ENCODE results near the gene CAMK1D. TPM values are rescaled to one million over a fixed set of nuclear protein-coding genes. Genes with fewer than 3 reads are reported as not detected.

Gene CAMK1D
- total RNA-seq, 2 experiments from 2014 or later = 15.4 to 15.5 TPM

GRCh38 chr10:12583891-12584595 is 234.7 kb downstream of the CAMK1D start:
- no peak for DNase-seq
- no peaks in the 10 kb centered on the region for H3K27me3 Mint-ChIP-seq
- peaks cover 13% of the 10 kb centered on the region for H3K9me3 Mint-ChIP-seq
- H3K4me1 Mint-ChIP-seq = peaks cover 37% of the 10 kb centered on the region
- no peak overlapping the region for H3K4me3 Mint-ChIP-seq
- H3K27ac Mint-ChIP-seq = no peak overlapping the region
- ChIA-PET CTCF (interaction anchor here (1.9 kb wide), 1 partner anchor 13 kb away, joined by 6 read pairs; no protein-coding TSS in a partner anchor), POLR2A (no interaction called here)
- peaks cover 17% of the 10 kb centered on the region for H3K36me3 Mint-ChIP-seq (ENCODE audit: low read depth)

GRCh38 chr10:12586741-12587140 is 237.4 kb downstream of the CAMK1D start:
- peaks cover 19% of the 10 kb centered on the region for H3K36me3 Mint-ChIP-seq (ENCODE audit: low read depth)
- H3K4me3 Mint-ChIP-seq = no peak overlapping the region
- H3K27ac Mint-ChIP-seq = peak overlapping the region; percentile 33
- H3K27me3 Mint-ChIP-seq = no peaks in the 10 kb centered on the region
- H3K9me3 Mint-ChIP-seq = peaks cover 13% of the 10 kb centered on the region
- H3K4me1 Mint-ChIP-seq = peaks cover 57% of the 10 kb centered on the region
- CTCF ChIA-PET = interaction anchor here (0.6 to 1.1 kb wide), 2 partner anchors 43 to 186 kb away, joined by 4 to 6 read pairs; no protein-coding TSS in a partner anchor
- DNase-seq = no peak
- POLR2A ChIA-PET = no interaction called here

GRCh38 chr10:12587451-12587888 is 238.1 kb downstream of the CAMK1D start:
- H3K4me1 Mint-ChIP-seq = peaks cover 64% of the 10 kb centered on the region
- no peak for DNase-seq
- no peaks in the 10 kb centered on the region for H3K27me3 Mint-ChIP-seq
- CTCF ChIA-PET = interaction anchor here (1.1 to 1.6 kb wide), 2 partner anchors 9 to 42 kb away, joined by 4 to 6 read pairs; no protein-coding TSS in a partner anchor
- POLR2A ChIA-PET = interaction anchor here (0.6 kb wide), 2 partner anchors 18 to 162 kb away, joined by 3 to 4 read pairs; no protein-coding TSS in a partner anchor
- peak overlapping the region; percentile 86 for H3K27ac Mint-ChIP-seq
- no peak overlapping the region for H3K4me3 Mint-ChIP-seq
- H3K36me3 Mint-ChIP-seq (ENCODE audit: low read depth) = peaks cover 22% of the 10 kb centered on the region
- peaks cover 13% of the 10 kb centered on the region for H3K9me3 Mint-ChIP-seq

- Mint-ChIP-seq H3K27ac (peak overlapping the region; percentile 86), H3K27me3 (no peaks in the 10 kb centered on the region), H3K4me3 (peak overlapping the region; percentile 62), H3K36me3 (ENCODE audit: low read depth) (peaks cover 22% of the 10 kb centered on the region), H3K9me3 (peaks cover 13% of the 10 kb centered on the region), H3K4me1 (peaks cover 72% of the 10 kb centered on the region)
- ChIA-PET POLR2A (interaction anchor here (0.6 kb wide), 1 partner anchor 17 kb away, joined by 3 read pairs; no protein-coding TSS in a partner anchor), CTCF (interaction anchor here (1.6 kb wide), 1 partner anchor 10 kb away, joined by 4 read pairs; no protein-coding TSS in a partner anchor)
- peak; percentile 65 for DNase-seq
These were observed 238.9 kb downstream of the CAMK1D start for GRCh38 chr10:12588091-12588860.

GRCh38 chr10:12589291-12589690 is 239.9 kb downstream of the CAMK1D start:
- CTCF ChIA-PET = interaction anchor here (0.8 to 1.9 kb wide), 4 partner anchors 10 to 121 kb away, joined by 3 to 4 read pairs (median 4); no protein-coding TSS in a partner anchor

GRCh38 chr10:12589791-12590190 is 240.4 kb downstream of the CAMK1D start:
- H3K9me3 Mint-ChIP-seq = peaks cover 10% of the 10 kb centered on the region

More at GRCh38 chr10:12589291-12589690, 239.9 kb downstream of the CAMK1D start:
- Mint-ChIP-seq H3K4me3 (no peak overlapping the region), H3K27ac (peak overlapping the region; percentile 62), H3K36me3 (ENCODE audit: low read depth) (peaks cover 20% of the 10 kb centered on the region), H3K9me3 (peaks cover 7% of the 10 kb centered on the region), H3K4me1 (peaks cover 80% of the 10 kb centered on the region), H3K27me3 (no peaks in the 10 kb centered on the region)
- POLR2A ChIA-PET = no interaction called here
- no peak for DNase-seq

GRCh38 chr10:12590675-12591659 is 241.6 kb downstream of the CAMK1D start:
- Mint-ChIP-seq H3K9me3 (peaks cover 12% of the 10 kb centered on the region), H3K27ac (peak overlapping the region; percentile 22), H3K36me3 (ENCODE audit: low read depth) (peaks cover 26% of the 10 kb centered on the region), H3K27me3 (no peaks in the 10 kb centered on the region), H3K4me1 (peaks cover 93% of the 10 kb centered on the region), H3K4me3 (no peak overlapping the region)
- CTCF ChIA-PET = interaction anchor here (0.6 to 1.9 kb wide), 7 partner anchors 15 to 314 kb away, joined by 3 to 4 read pairs (median 3); no protein-coding TSS in a partner anchor
- no peak for DNase-seq
- POLR2A ChIA-PET = interaction anchor here (0.6 kb wide), 1 partner anchor 712 kb away, joined by 3 read pairs; no protein-coding TSS in a partner anchor

More at GRCh38 chr10:12589791-12590190, 240.4 kb downstream of the CAMK1D start:
- ChIA-PET CTCF (interaction anchor here (0.8 to 1.9 kb wide), 4 partner anchors 11 to 121 kb away, joined by 3 to 4 read pairs (median 4); no protein-coding TSS in a partner anchor), POLR2A (no interaction called here)
- peaks cover 85% of the 10 kb centered on the region for H3K4me1 Mint-ChIP-seq
- H3K36me3 Mint-ChIP-seq (ENCODE audit: low read depth) = peaks cover 21% of the 10 kb centered on the region
- no peaks in the 10 kb centered on the region for H3K27me3 Mint-ChIP-seq
- no peak overlapping the region for H3K4me3 Mint-ChIP-seq
- H3K27ac Mint-ChIP-seq = peak overlapping the region; percentile 62
- DNase-seq = no peak

GRCh38 chr10:12592967-12593366 is 243.6 kb downstream of the CAMK1D start:
- H3K27ac Mint-ChIP-seq = peak overlapping the region; percentile 21
- no peak for DNase-seq
- H3K27me3 Mint-ChIP-seq = no peaks in the 10 kb centered on the region
- no peak overlapping the region for H3K4me3 Mint-ChIP-seq
- CTCF ChIA-PET = interaction anchor here (1.1 to 1.2 kb wide), 2 partner anchors 10 kb away, joined by 3 read pairs; no protein-coding TSS in a partner anchor
- H3K4me1 Mint-ChIP-seq = peaks cover 92% of the 10 kb centered on the region
- peaks cover 11% of the 10 kb centered on the region for H3K9me3 Mint-ChIP-seq
- H3K36me3 Mint-ChIP-seq (ENCODE audit: low read depth) = peaks cover 40% of the 10 kb centered on the region
- POLR2A ChIA-PET = no interaction called here

GRCh38 chr10:12594448-12594944 is 245.1 kb downstream of the CAMK1D start:
- ChIA-PET POLR2A (no interaction called here), CTCF (no interaction called here)
- Mint-ChIP-seq H3K27me3 (no peaks in the 10 kb centered on the region), H3K4me3 (peak overlapping the region; percentile 11), H3K27ac (peak overlapping the region; percentile 89), H3K36me3 (ENCODE audit: low read depth) (peaks cover 44% of the 10 kb centered on the region), H3K9me3 (peaks cover 11% of the 10 kb centered on the region), H3K4me1 (peaks cover 90% of the 10 kb centered on the region)
- DNase-seq = peak; percentile 64

- peaks cover 75% of the 10 kb centered on the region for H3K4me1 Mint-ChIP-seq
- DNase-seq = no peak
- H3K4me3 Mint-ChIP-seq = no peak overlapping the region
- ChIA-PET CTCF (interaction anchor here (0.9 to 1.2 kb wide), 2 partner anchors 10 to 60 kb away, joined by 3 read pairs; no protein-coding TSS in a partner anchor), POLR2A (no interaction called here)
- peak overlapping the region; percentile 89 for H3K27ac Mint-ChIP-seq
- peaks cover 42% of the 10 kb centered on the region for H3K36me3 Mint-ChIP-seq (ENCODE audit: low read depth)
- no peaks in the 10 kb centered on the region for H3K27me3 Mint-ChIP-seq
- H3K9me3 Mint-ChIP-seq = peaks cover 11% of the 10 kb centered on the region
These were observed 246.7 kb downstream of the CAMK1D start for GRCh38 chr10:12595936-12596576.

GRCh38 chr10:12597176-12597575 is 247.8 kb downstream of the CAMK1D start:
- H3K27ac Mint-ChIP-seq = no peak overlapping the region
- CTCF ChIA-PET = interaction anchor here (1.3 kb wide), 1 partner anchor 94 kb away, joined by 3 read pairs; no protein-coding TSS in a partner anchor

More at GRCh38 chr10:12597176-12597575, 247.8 kb downstream of the CAMK1D start:
- H3K9me3 Mint-ChIP-seq = peaks cover 11% of the 10 kb centered on the region
- H3K4me3 Mint-ChIP-seq = no peak overlapping the region
- H3K36me3 Mint-ChIP-seq (ENCODE audit: low read depth) = peaks cover 39% of the 10 kb centered on the region
- no peaks in the 10 kb centered on the region for H3K27me3 Mint-ChIP-seq
- POLR2A ChIA-PET = no interaction called here
- H3K4me1 Mint-ChIP-seq = peaks cover 63% of the 10 kb centered on the region
- DNase-seq = no peak
